VCaP (cell line): ENCODE data around the gene SUCO.
"Not testable (repeated sequence)": the region's sequence is repeated elsewhere in the genome, so short reads cannot be mapped to it uniquely, and the experiment has no call there.

Source experiments
- H3K27ac ChIP-seq: fragments of 450-650 bp; 2 replicates; pipeline ENCODE4 v1.5.1; 2017
- TF ChIP-seq, protein P1 (sequence below): fragments of 450-650 bp; conservative IDR thresholded peaks from 2 replicates; pipeline ENCODE4 v1.5.1; 2017; ENCODE audit warnings: mild to moderate bottlenecking, moderate library complexity

SUCO gene

GRCh38 chr1:172489847-172490246, 43.1 kb upstream of the SUCO start:
- TF ChIP-seq, protein P1, sequence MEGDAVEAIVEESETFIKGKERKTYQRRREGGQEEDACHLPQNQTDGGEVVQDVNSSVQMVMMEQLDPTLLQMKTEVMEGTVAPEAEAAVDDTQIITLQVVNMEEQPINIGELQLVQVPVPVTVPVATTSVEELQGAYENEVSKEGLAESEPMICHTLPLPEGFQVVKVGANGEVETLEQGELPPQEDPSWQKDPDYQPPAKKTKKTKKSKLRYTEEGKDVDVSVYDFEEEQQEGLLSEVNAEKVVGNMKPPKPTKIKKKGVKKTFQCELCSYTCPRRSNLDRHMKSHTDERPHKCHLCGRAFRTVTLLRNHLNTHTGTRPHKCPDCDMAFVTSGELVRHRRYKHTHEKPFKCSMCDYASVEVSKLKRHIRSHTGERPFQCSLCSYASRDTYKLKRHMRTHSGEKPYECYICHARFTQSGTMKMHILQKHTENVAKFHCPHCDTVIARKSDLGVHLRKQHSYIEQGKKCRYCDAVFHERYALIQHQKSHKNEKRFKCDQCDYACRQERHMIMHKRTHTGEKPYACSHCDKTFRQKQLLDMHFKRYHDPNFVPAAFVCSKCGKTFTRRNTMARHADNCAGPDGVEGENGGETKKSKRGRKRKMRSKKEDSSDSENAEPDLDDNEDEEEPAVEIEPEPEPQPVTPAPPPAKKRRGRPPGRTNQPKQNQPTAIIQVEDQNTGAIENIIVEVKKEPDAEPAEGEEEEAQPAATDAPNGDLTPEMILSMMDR = no peak
- no peak overlapping the region for H3K27ac ChIP-seq

- TF ChIP-seq, protein P1 = no peak
- no peak overlapping the region for H3K27ac ChIP-seq
Observed at GRCh38 chr1:172492421-172492820, 40.5 kb upstream of the SUCO start.

GRCh38 chr1:172494166-172494565, 38.8 kb upstream of the SUCO start:
- no peak overlapping the region for H3K27ac ChIP-seq
- TF ChIP-seq, protein P1 = no peak

DNA sequence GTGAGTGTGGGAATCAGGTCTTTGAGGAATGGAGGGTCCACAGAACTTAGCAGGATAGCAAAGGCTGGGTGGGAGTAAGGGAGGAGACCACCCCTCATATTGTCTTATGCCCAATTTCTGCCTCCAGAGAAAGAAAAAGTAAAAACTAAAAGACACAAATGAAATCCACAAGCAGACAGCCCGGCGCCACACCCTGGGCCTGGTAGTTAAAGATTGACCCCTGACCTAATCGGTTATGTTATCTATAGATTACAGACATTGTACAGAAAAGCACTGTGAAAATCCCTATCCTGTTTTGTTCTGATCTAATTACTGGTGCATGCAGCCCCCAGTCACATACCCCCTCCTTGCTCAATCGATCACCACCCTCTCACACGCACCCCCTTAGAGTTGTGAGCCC, 36.8 kb upstream of the SUCO start:
- H3K27ac ChIP-seq = not testable (repeated sequence)

DNA sequence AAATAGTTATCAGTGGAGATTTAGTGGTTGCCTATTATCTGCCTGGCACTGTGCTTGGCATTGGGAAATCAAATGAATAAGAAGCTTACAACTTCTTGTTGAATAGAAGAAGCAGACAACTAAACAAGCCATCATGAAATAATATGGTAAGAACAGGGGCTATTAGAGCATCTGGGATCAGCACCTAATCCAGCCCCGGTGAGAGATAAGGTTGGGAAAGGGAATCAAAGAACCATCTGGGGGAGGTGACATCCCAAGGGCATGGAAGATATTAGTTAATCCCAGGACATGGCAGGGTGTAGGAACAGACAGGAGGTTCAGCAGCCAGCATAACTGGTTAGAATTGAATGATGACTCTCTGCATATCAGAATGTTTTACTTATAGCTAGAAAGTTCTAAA, 36.3 kb upstream of the SUCO start:
- TF ChIP-seq, protein P1 = no peak
- H3K27ac ChIP-seq = no peak overlapping the region

DNA sequence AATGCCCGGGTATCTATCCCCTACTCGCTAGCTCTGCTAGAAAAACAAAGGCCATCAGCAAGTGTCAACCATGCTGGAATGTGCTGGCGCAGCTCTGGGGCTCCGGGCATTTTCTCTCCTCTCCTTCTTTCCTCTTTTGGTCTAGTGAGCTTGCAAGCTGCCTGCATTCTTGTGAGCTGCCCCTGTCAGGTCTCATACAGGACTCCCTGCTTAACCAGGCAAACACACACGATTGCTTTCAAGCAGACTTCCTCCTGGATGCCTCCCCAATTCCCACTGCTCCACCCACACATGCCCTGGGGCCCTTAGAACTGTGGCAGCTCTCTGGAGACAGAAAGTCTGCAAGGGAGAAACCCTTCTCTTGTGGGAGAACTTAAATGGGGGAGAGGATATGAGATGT, 35.7 kb upstream of the SUCO start:
- no peak overlapping the region for H3K27ac ChIP-seq
- TF ChIP-seq, protein P1 = no peak

- H3K27ac ChIP-seq = no peak overlapping the region
- TF ChIP-seq, protein P1 = no peak
Observed at GRCh38 chr1:172498857-172499256, 34.1 kb upstream of the SUCO start.

- H3K27ac ChIP-seq = no peak overlapping the region
- TF ChIP-seq, protein P1 = no peak
Observed at GRCh38 chr1:172499636-172500141, 33.3 kb upstream of the SUCO start.
